DMS 273 (cell line): Measurements from ENCODE around the gene S100A14.

Source experiments
- DNase-seq: peaks from one replicate; lab custom pipeline; 2025; ENCODE audit not compliant: unreplicated experiment; lab: John Stamatoyannopoulos, UW

The S100A14 gene

DNA sequence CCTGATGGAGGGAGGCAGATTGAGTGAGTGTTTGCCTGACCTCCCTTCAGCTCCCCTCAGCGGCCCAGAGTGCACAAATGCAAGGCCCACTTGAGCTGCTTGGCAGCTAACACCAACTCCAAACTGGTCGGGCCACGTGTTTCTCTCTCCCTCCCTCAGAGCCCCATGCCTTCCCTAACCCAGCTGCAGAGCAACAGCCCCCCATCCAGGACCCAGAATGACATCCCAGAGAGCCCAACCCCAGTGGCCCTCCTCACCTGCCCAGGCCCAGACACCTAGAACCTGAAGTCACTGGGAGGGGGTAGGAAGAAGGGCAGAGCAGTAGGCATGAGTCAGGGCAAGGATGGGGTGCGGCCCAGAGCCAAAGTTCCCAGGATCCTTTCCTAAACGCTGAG, 789 bp upstream of the S100A14 start:
- DNase-seq: no peak

DNA sequence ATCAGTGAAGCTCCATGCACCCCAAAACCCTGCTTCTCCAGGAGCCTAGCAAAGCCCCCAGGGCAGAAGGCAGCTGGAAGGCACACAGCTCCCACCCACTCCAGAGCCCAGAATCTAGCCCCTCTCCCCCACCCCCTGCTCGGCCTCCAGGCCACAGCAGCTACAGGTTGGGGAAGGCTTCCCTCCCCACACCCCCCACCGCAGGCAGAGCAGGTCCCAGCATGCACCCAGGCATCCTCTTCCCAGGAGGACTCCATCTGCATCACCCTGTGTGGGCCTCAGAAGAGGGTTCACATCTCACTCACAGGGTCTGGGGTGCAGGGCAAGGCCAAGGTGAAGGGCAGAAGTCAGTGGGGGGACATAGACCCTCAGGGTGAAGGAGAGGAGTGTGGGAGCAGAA, 719 bp downstream of the S100A14 start:
- DNase-seq: no peak

DNA sequence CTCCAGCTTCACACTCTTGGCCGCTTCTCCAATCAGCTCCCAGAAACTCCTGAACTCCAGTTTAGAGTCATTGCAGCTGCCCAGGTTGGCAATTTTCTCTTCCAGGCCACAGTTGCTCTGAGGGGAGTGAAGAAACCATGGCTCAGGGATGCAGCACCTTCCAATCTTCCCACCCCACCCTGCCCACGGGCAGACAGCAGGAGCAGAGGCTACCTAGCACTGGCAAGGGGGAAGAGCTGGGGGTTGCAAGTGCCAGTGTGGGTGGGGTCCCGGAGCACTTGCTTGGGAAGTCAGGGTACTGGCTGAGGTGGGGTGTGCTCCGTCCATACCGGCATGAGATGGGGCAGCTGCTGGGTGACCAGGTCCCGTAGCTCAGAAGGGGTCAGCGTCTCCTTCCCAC, 1.2 kb downstream of the S100A14 start:
- DNase-seq: no peak

GRCh38 chr1:153614189-153614900, 1.8 kb downstream of the S100A14 start:
- no peak for DNase-seq

DNA sequence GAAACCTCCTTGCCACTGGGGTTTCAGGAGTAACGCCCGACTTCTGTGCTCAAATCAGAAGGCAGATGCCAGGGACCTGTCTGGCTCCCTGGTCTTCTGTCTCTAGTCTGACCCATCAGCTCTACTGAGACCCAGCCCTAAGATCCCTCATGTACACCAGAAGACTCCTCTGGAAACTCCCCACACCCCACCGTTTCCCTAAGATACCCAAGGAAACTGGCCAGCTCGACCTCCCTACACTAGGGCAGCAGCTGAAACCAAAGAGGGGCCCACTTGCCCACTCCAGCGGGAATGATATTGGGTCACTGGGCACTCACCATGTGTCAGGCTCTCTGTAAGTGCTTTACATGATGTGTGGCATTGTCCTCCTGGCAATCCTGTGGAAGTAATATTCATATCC, 2.7 kb downstream of the S100A14 start:
- DNase-seq: no peak

- peak; percentile 43 for DNase-seq
Observed at GRCh38 chr1:153612755-153613331, 3.3 kb downstream of the S100A14 start, which contains the start of gene S100A16. Gene S100A16 (minus strand): TSS chr1:153613137. CDS start chr1:153608151, 4,986 bp downstream.

DNA sequence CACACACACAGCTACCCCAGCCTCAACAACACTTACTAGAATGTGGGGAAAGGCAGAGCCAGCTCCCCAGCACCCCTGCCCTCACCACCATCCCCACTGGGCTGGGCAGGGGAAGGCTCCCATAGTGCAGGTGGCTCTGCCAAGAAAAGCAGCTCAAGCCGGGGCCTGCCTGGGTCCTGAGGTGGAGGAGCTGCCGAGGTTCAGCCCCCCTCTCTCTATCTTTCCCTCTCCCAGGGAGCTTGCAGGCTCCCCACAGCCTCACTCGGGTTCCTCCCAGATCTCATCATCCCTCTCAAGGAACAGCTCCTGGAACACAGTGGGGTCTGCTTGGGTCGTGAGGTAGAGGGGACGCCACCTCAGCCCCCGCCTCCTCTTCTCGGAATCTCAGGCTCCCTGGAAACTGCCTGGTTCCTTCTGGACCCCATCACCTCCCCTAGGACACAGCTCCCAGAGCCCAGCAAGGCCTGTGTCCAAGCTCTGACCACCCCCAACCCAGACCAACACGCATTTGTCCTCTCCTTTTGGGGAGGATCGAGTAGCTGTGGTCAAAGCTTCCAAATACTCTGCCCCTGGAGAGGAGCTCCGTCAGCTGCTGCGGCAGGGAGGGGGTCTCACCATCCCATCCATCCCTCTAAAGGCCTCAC, 3.9 kb downstream of the S100A14 start:
- DNase-seq: no peak

DNA sequence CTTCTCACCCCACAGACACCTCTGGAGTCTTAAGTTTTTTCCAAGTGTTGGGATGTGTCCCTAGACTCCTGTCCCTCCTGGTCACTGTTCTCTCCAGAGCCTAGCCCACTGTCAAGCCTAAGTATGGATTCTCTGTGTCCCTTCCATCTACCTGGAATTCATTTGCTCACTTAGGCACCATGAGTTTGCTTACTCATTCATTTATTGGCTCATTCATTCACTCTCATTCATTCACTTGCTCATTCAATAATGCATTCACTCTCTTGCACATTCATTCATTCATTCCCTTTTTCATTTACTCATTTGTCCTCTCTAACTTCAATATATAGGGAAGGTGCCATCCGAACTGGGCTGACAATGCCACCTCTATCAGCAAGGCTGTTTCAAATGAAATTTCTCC, 4.8 kb downstream of the S100A14 start:
- DNase-seq: no peak

- DNase-seq: no peak
Observed at GRCh38 chr1:153610811-153611301, 5.3 kb downstream of the S100A14 start.

GRCh38 chr1:153610334-153610733, 5.8 kb downstream of the S100A14 start:
- DNase-seq: no peak

DNA sequence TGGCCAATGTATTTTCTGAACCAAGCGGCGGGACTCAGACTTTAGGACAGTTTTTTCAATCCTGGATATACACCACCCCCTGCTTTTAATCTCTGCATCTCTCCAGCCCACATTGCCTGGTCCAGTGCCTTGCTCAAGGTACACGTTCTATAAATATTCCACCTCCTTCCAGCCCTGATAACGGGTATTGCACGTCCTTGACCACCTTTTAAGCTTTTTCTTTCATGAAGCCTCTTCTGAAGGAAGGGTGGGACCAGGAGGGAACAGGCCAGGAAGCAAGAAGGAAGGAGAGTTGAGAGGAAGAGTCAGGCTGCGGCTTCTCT, 6.6 kb downstream of the S100A14 start:
- DNase-seq: no peak

GRCh38 chr1:153608742-153609584, 7.2 kb downstream of the S100A14 start:
- no peak for DNase-seq

- DNase-seq: no peak
Observed at GRCh38 chr1:153608089-153608682, 7.9 kb downstream of the S100A14 start.

- DNase-seq: no peak
Observed at GRCh38 chr1:153607381-153607780, 8.7 kb downstream of the S100A14 start.

- no peak for DNase-seq
Observed at GRCh38 chr1:153606194-153606593, 9.9 kb downstream of the S100A14 start.

DNA sequence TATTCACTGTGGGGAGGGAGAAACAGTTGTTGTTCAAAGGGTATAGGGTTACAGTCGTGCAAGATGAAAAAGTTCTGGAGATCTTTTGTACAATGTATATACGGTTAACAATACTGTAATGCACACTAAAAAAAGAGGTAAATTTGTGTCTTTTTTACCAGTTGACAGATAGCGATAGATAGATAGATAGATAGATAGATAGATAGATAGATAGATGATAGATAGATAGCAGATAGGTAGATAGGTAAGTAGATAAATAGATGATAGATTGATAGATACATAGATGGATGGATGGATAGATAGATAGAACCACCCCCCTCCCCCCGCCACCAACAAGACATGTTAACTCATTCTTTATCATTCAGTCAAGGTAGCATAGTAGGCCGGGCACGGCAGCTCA, 13.4 kb downstream of the S100A14 start:
- no peak for DNase-seq

DNA sequence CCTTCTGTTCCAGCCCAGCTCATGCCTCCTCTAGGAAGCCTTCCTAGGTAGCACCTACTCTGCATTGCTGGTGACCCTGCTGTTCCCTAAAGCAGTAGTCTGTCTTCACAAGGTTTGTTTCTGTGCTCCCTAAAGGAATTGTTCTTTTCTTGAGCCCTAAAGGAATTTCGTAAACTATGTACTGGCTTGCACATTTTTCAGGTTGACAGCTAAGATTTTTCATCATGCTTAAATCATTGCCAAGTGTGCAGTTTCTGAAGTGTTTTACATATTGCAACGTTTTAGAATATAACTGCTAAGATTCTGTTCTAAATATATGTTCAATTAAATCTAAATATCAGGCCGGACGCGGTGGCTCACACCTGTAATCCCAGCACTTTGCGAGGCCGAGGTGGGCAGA, 16.3 kb downstream of the S100A14 start:
- DNase-seq: no peak

GRCh38 chr1:153598309-153599172, 17.6 kb downstream of the S100A14 start:
- DNase-seq: peak; percentile 95

DNA sequence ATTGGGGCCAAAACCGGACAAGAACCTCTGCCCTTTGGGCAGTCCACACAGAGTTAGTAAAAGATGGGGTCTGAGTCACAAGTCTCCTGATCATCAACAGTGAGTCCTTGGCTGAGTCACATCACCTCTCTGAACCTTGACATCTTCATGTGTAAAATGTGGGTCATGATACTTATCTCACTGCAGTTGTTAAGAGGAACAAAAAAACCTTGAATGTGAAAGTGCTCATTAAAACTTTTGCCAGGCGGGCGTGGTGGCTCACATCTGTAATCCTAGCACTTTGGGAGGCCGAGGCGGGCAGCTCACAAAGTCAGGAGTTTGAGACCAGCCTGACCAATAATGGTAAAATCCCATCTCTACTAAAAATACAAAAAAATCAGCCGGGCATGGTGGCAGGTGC, 18.9 kb downstream of the S100A14 start:
- no peak for DNase-seq

- no peak for DNase-seq
Observed at GRCh38 chr1:153592748-153593147, 23.4 kb downstream of the S100A14 start.
